Heart right ventricle (tissue), 16 donors: Measurements from ENCODE around the gene RNF34. TPM values are rescaled to one million over a fixed set of nuclear protein-coding genes. Genes with fewer than 3 reads are reported as not detected.

ENCODE experiments used
- ATAC-seq, 8 donors: fragments of 200-7000 bp; cut with Tn5 transposase; one replicate each; pipeline ENCODE4 v1.9.1; 2020; ENCODE audit warnings: mild to moderate bottlenecking in 8 of 8, moderate library complexity in 8 of 8, moderate number of reproducible peaks in 1 of 8
- DNase-seq, 2 donors: peaks; one replicate each; pipeline ENCODE4 v3.0.0-alpha.2; 2020
- H3K27ac ChIP-seq, 10 donors: fragments of 200-600 bp; sonication (generic) in 2 of 10; one replicate each; pipeline versions ENCODE4 v1.5.0 to v1.8.0; 2020 to 2022; ENCODE audit warnings: mild to moderate bottlenecking in 3 of 10
- H3K27me3 ChIP-seq, 7 donors: fragments of 200-600 bp; one replicate each; pipeline ENCODE4 v1.8.0; 2021 to 2022; ENCODE audit warnings: mild to moderate bottlenecking in 2 of 7
- H3K36me3 ChIP-seq, 9 donors: fragments of 200-600 bp; sonication (generic) in 1 of 9; one replicate each; pipeline versions ENCODE4 v1.5.0 to v1.8.0; 2020 to 2022; ENCODE audit warnings: mild to moderate bottlenecking in 2 of 9
- H3K4me1 ChIP-seq, 9 donors: fragments of 200-600 bp; sonication (generic) in 1 of 9; one replicate each; pipeline versions ENCODE4 v1.5.0 to v1.8.0; 2020 to 2022; ENCODE audit warnings: mild to moderate bottlenecking in 4 of 9
- H3K4me3 ChIP-seq, 10 donors: fragments of 200-600 bp; sonication (generic) in 2 of 10; one replicate each; pipeline versions ENCODE4 v1.5.0 to v1.8.0; 2020 to 2022; ENCODE audit warnings: mild to moderate bottlenecking in 7 of 10, moderate library complexity in 2 of 10
- H3K9me3 ChIP-seq, 11 donors: fragments of 200-600 bp in 10 of 11; sonication (generic) in 2 of 11; one replicate each; pipeline versions ENCODE4 v1.5.0 to v1.8.0; 2013 to 2022; ENCODE audit warnings: mild to moderate bottlenecking in 2 of 11, control low read depth in 1 of 11, moderate library complexity in 1 of 11
- WGBS, 2 donors: extraction: QIAGEN DNeasy Blood & Tissue Kit; methylation state at CpG; one replicate each; pipeline ENCODE4 v1.1.7; 2013; ENCODE audit warnings: inconsistent platforms in 1 of 2; 5-methylcytosine and 5-hydroxymethylcytosine counted together
- intact Hi-C, 10 donors: fragments of 100-400 bp; cut with DNase I; formaldehyde crosslinking; loops; one replicate each; pipeline versions ENCODE4 v1.11.1 to v1.14.2; 2022
- polyA plus RNA-seq, 2 donors: library from polyadenylated mRNA; stranded (reverse); fragments of 200-250 nt; gene quantifications; one replicate each; pipeline ENCODE4 v1.2.3, GENCODE V29; 2013
- total RNA-seq, 10 donors: library from RNA; stranded (reverse); fragmentation: NEBNext Ultra II Directional in 3 of 10; extraction: Animal tissue kit (Norgen Biotek cat#: 25700) in 3 of 10; gene quantifications; one replicate each; pipeline versions ENCODE4 v1.2.1 to v1.2.4, GENCODE V29; 2021 to 2023
- TF ChIP-seq, protein P1 (sequence below), 9 donors: fragments of 200-600 bp; sonication (generic) in 2 of 9; IDR thresholded peaks; one replicate each; pipeline versions ENCODE4 v1.5.0 to v1.8.0; 2021 to 2022; ENCODE audit warnings: antibody characterized with exemption in 9 of 9, mild to moderate bottlenecking in 5 of 9, moderate library complexity in 1 of 9
- donor health status: Arrhythmogenic right ventricular cardiomyopathy.
- donor health status: ischemic (EF 13 %, LVEDD 7.1; RV severe dilation, severe dysfunction).
- donor health status: healthy with polysubstance abuse.
- donor health status: DM: no; HTN: yes; CAD: no.
- donor health status: DM: no; HTN: no; CAD: no.
- donor health status: ischemic (EF 25% LVEDD 6.9; RV normal size, moderate dysfunction).
- donor health status: ischemic (EF 25% LVEDD 5.7; RV mildly dilated, moderate dysfunction).
- donor health status: healthy.
- donor health status: DM: yes; HTN: yes; CAD: no.
- donor health status: Ischemic cardiomyopathy.
- donor health status: ischemic (EF 35%, LVEDD 5.7; RV mildly dilated, moderate dysfunction).
- donor health status: nonischemic (EF 11% LVEDD 7.7; RV severe dilation, severe dysfunction).
- donor health status: DM: yes; HTN: yes; CAD: no.
- donor health status: PGD.
- donor health status: ischemic (EF 29% LVEDD 5.4; RV normal size, mild dysfunction).
- donor health status: nonischemic (EF 23%, LVEDD 6.1; RV moderate dilation, normal function).

The RNF34 gene
- total and polyA plus RNA-seq, 12 donors = 18.9 to 37.9 (median 23.9) TPM

DNA sequence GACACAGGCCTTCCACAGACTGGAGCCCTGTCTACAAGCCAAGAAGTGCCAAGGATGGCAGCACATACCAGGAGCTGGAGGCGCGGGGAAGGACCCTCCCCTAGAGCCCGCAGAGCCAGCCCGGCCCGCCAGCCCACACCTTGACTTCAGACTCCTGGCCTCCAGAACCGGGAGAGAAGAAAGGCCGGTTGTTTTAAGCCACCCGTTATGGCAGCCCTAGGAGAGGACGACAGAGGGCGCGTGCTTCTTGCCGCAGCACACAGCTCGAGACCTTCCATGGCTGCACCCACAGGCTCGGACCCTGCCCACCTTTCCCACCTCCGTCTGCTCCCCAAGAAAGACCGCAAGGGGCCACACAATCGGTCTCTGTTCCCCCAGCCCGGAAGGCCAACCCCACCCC is 53.7 kb downstream of the RNF34 start:
- Histone ChIP-seq H3K27ac (no peak overlapping the region), H3K4me3 (no peak overlapping the region), H3K27me3 (no peaks in the 10 kb centered on the region), H3K36me3 (peaks cover 0 to 19% (median 4%) of the 10 kb centered on the region in 9 donors), H3K9me3 (no peaks in the 10 kb centered on the region), H3K4me1 (peaks cover 0 to 57% (median 3%) of the 10 kb centered on the region in 9 donors)
- intact Hi-C loops = no loop called here
- no peak for ATAC-seq
- TF ChIP-seq, protein P1, sequence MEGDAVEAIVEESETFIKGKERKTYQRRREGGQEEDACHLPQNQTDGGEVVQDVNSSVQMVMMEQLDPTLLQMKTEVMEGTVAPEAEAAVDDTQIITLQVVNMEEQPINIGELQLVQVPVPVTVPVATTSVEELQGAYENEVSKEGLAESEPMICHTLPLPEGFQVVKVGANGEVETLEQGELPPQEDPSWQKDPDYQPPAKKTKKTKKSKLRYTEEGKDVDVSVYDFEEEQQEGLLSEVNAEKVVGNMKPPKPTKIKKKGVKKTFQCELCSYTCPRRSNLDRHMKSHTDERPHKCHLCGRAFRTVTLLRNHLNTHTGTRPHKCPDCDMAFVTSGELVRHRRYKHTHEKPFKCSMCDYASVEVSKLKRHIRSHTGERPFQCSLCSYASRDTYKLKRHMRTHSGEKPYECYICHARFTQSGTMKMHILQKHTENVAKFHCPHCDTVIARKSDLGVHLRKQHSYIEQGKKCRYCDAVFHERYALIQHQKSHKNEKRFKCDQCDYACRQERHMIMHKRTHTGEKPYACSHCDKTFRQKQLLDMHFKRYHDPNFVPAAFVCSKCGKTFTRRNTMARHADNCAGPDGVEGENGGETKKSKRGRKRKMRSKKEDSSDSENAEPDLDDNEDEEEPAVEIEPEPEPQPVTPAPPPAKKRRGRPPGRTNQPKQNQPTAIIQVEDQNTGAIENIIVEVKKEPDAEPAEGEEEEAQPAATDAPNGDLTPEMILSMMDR (IDR thresholded peaks at IDR 0.05) = no peak
- WGBS, 2 donors = 90 to 93% methylated on average over 18 of the region's 18 CpGs
- DNase-seq = no peak

DNA sequence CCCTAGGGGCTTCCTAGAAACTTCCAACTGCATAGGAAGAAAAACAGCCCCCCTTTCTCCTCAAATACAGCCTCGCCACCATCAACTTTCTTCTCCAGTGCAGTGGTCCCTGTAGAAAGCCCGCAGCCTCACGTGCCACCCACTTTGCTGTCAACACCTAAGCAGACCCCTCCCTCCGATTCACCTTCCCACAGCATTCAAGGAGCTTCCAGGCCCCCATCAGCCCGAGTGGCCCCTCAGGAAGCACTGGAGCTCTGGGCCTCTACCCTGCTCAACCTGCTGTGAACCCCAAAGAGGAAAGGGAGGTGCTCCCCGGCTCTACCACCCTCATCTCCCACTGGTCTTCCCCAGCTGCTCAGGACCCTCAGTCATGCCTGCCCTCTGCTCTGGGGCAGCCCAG is 55.0 kb downstream of the RNF34 start:
- ATAC-seq (no peak), DNase-seq (no peak)
- Histone ChIP-seq H3K4me1 (peaks cover 0 to 46% (median 3%) of the 10 kb centered on the region in 9 donors), H3K36me3 (peaks cover 0 to 19% (median 4%) of the 10 kb centered on the region in 9 donors), H3K27me3 (no peaks in the 10 kb centered on the region), H3K27ac (no peak overlapping the region), H3K4me3 (no peak overlapping the region), H3K9me3 (no peaks in the 10 kb centered on the region)
- intact Hi-C loops = no loop called here
- TF ChIP-seq, protein P1 (IDR thresholded peaks at IDR 0.05) = no peak
- 82 to 94% methylated on average over 6 of the region's 6 CpGs for WGBS, 2 donors

DNA sequence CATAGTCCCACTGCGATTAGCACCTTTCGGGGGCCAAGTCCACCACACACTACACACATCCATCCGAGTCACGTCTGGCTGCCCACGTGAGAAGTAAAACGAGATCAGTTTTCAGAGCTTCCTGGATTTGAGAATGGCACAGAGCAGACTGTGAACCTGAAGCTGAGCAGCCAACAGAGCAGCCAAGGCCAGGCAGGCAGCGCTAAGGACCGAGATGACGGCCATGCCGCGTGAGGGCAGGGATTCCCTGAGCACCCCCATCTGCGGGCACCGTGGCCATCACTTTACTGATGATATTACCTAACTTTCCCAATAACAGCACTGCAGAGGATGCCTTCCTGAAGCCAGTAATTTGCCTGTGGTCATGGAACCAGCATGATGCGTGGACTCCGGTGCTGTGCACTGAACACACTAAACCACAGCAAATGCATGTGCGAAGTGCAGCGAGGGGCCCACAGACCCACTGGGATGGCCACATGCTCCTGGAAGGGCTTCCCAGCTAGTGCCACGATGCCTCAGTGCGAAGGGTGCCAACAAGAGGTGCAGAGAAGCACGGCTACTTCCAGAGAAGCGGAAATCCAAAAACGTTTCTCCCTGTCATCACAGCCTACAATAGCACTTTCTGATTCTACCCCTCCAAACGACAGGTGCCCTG is 56.0 kb downstream of the RNF34 start:
- intact Hi-C loops = no loop called here
- no peak overlapping the region for H3K27ac ChIP-seq
- no peaks in the 10 kb centered on the region for H3K9me3 ChIP-seq
- no peak overlapping the region for H3K4me3 ChIP-seq
- peaks cover 0 to 19% (median 4%) of the 10 kb centered on the region in 9 donors for H3K36me3 ChIP-seq
- ATAC-seq = no peak
- TF ChIP-seq, protein P1 (IDR thresholded peaks at IDR 0.05) = no peak
- H3K27me3 ChIP-seq = no peaks in the 10 kb centered on the region
- peaks cover 0 to 37% (median 3%) of the 10 kb centered on the region in 9 donors for H3K4me1 ChIP-seq
- no peak for DNase-seq
- 90 to 95% methylated on average over 23 of the region's 23 CpGs for WGBS, 2 donors

DNA sequence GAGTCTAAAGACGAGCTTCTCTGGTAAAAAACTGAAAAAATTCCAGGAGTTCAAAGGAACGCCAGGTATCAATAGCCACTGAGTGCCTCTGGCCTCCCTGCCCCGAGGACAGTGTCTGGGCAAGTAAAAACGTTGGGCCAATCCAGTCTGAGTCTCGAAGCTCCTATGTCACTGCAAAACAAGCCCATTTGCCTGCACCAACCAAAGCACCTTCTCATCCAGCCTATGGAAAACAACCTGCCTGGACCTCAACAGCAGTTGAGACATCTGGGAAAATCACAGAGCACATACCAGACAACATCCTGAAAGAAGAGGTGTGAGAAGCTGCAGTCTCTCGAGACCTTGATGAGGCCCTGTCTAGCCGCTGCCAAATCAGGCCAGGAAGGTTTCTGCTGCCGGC is 56.6 kb downstream of the RNF34 start:
- WGBS, 2 donors = 76 to 82% methylated on average over 8 of the region's 8 CpGs
- intact Hi-C loops = no loop called here
- H3K36me3 ChIP-seq = peaks cover 0 to 15% (median 1%) of the 10 kb centered on the region in 9 donors
- ATAC-seq (no peak), DNase-seq (no peak)
- no peaks in the 10 kb centered on the region for H3K27me3 ChIP-seq
- H3K9me3 ChIP-seq = no peaks in the 10 kb centered on the region
- peaks cover 0 to 34% (median 3%) of the 10 kb centered on the region in 9 donors for H3K4me1 ChIP-seq
- TF ChIP-seq, protein P1 (IDR thresholded peaks at IDR 0.05) = no peak
- H3K4me3 ChIP-seq = no peak overlapping the region
- H3K27ac ChIP-seq = no peak overlapping the region
